Omental fat pad (tissue), 4 donors: ENCODE measurements around the gene LRR1. TPM values are rescaled to one million over a fixed set of nuclear protein-coding genes. Genes with fewer than 3 reads are reported as not detected.

Source experiments
- ATAC-seq: fragments of 150-250 bp; one replicate; pipeline ENCODE4 v1.9.1; 2016; ENCODE audit warnings: mild to moderate bottlenecking, moderate library complexity; ENCODE audit not compliant: low FRiP score
- DNase-seq: peaks from one replicate; pipeline ENCODE4 v3.0.0-alpha.2; 2019; ENCODE audit warnings: low spot score
- CTCF ChIP-seq, 3 donors: fragments of 450-650 bp; IDR thresholded peaks; one replicate each; pipeline ENCODE4 v1.5.1; 2016 to 2017; ENCODE audit warnings: antibody characterized with exemption in 3 of 3, mild to moderate bottlenecking in 3 of 3, moderate library complexity in 2 of 3
- total RNA-seq, 4 donors: library from RNA; depleted of rRNA; stranded (reverse); fragments of >200 nt; gene quantifications; one replicate each; pipeline ENCODE4 v1.1.0, GENCODE V29; 2016

Gene LRR1
- total RNA-seq, 4 donors from 2014 or later = 5.0 to 15.6 (median 8.1) TPM

DNA sequence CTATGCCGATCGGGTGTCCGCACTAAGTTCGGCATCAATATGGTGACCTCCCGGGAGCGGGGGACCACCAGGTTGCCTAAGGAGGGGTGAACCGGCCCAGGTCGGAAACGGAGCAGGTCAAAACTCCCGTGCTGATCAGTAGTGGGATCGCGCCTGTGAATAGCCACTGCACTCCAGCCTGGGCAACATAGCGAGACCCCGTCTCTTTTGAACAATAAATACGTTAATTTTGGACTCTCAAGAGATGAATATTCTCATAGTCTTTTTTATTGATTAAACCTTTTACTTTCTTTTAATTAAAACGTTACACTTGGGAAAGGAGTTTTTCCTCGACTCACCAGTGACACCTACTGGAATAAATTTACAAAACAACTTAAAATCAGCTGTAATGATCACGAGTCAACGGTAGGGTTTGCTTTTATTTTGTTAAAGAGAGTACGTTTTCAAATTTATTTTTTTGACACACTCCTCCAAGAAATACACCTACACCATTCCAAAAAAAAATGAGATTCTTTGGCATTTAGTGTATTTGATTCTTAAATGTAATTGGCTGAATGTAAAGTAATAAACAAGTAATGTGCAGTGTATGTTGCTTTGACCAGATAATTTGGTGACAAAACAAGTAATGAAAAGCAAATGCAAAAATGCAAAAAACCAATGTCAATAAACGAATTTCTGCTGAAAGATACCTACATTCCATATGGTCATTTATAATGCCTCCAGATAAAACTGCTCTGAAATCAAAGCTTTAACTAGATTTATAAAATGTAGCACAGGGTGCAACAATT lies 11.9 kb upstream of the LRR1 start:
- peak in 2 of 3 donors; percentile 45 to 48 for TF ChIP-seq CTCF (IDR thresholded peaks at IDR 0.05)
- ATAC-seq (peak; percentile 44), DNase-seq (no peak)

GRCh38 chr14:49589387-49589786 lies 9.4 kb upstream of the LRR1 start:
- DNase-seq (no peak), ATAC-seq (no peak)
- TF ChIP-seq CTCF (IDR thresholded peaks at IDR 0.05) = no peak

- no peak for TF ChIP-seq CTCF (IDR thresholded peaks at IDR 0.05)
Measured at GRCh38 chr14:49593016-49593415, 5.7 kb upstream of the LRR1 start.

GRCh38 chr14:49594347-49595091 lies 4.2 kb upstream of the LRR1 start:
- ATAC-seq (no peak), DNase-seq (no peak)
- TF ChIP-seq CTCF (IDR thresholded peaks at IDR 0.05) = no peak

More at GRCh38 chr14:49593016-49593415, 5.7 kb upstream of the LRR1 start:
- DNase-seq = no peak
- no peak for ATAC-seq

DNA sequence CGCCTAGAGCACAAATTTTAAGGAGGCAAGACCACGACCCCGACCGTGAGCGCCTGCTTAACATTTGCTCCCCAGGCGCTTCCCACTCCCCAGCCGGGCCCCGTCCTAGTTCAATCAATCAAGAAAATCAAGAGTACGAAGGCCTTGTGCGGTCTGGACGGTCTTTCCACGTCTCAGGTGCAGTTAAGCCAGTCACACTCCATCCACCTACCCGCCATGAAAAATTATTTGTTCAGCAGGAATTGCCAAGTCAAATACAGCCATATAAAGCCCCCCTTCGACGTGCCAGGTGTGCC lies 603 bp upstream of the LRR1 start:
- DNase-seq (no peak), ATAC-seq (peak; percentile 18)
- TF ChIP-seq CTCF (IDR thresholded peaks at IDR 0.05) = no peak

DNA sequence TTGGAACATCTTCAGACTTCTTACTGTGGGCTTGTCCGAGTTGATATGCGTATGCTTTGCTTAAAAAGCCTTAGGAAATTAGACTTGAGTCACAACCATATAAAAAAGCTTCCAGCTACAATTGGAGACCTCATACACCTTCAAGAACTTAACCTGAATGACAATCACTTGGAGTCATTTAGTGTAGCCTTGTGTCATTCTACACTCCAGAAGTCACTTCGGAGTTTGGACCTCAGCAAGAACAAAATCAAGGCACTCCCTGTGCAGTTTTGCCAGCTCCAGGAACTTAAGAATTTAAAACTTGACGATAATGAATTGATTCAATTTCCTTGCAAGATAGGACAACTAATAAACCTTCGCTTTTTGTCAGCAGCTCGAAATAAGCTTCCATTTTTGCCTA lies 8.8 kb downstream of the LRR1 start:
- TF ChIP-seq CTCF (IDR thresholded peaks at IDR 0.05) = no peak
- ATAC-seq = no peak
- DNase-seq = no peak

DNA sequence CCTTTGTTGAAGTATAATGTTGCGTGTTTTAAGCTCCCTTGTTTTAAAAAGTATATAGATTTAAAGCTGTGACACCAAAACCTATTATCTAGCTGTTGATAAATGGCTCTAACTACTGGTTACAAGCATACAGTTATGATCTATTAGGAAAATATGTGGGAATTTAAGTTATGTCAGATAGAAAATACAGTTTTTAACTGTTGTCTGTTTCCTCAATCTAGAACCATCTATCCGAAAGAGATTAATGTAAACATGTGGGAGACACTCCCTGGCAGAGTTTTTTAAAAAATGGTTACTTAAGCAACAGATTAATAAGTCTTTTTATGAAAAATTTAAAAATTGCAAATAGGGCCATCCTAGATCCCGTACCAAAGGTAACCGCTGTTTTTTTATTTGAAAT lies 13.5 kb downstream of the LRR1 start:
- no peak for ATAC-seq
- no peak for DNase-seq
- TF ChIP-seq CTCF (IDR thresholded peaks at IDR 0.05) = no peak
